GM21619 (cell line): ENCODE data around the gene PNMA6F.
"Not testable (repeated sequence)": the region's sequence is repeated elsewhere in the genome, so short reads cannot be mapped to it uniquely, and the experiment has no call there.

ENCODE experiments used
- ATAC-seq: cut with Tn5 transposase; IDR thresholded peaks from one replicate; pipeline ENCODE4 v1.9.1; 2021; ENCODE audit not compliant: unreplicated experiment

The PNMA6F gene

GRCh38 chrX:153303276-153304262, 18.0 kb downstream of the PNMA6F start:
- ATAC-seq = no peak

- no peak for ATAC-seq
Measured at GRCh38 chrX:153302796-153303195, 18.8 kb downstream of the PNMA6F start.

GRCh38 chrX:153301746-153302145, 19.8 kb downstream of the PNMA6F start:
- ATAC-seq = no peak

- ATAC-seq = no peak
Measured at GRCh38 chrX:153299855-153300254, 21.7 kb downstream of the PNMA6F start.

- ATAC-seq = no peak
Measured at GRCh38 chrX:153297376-153297775, 24.2 kb downstream of the PNMA6F start.

GRCh38 chrX:153293485-153294071, 28.0 kb downstream of the PNMA6F start:
- ATAC-seq = not testable (repeated sequence)

- not testable (repeated sequence) for ATAC-seq
Measured at GRCh38 chrX:153288807-153289206, 32.8 kb downstream of the PNMA6F start.

GRCh38 chrX:153285678-153286077, 35.9 kb downstream of the PNMA6F start:
- ATAC-seq = not testable (repeated sequence)

GRCh38 chrX:153283982-153284381, 37.6 kb downstream of the PNMA6F start:
- not testable (repeated sequence) for ATAC-seq

- not testable (repeated sequence) for ATAC-seq
Measured at GRCh38 chrX:153281784-153282183, 39.8 kb downstream of the PNMA6F start.

- ATAC-seq = not testable (repeated sequence)
Measured at GRCh38 chrX:153279304-153279703, 42.3 kb downstream of the PNMA6F start.

GRCh38 chrX:153276049-153276448, 45.5 kb downstream of the PNMA6F start:
- not testable (repeated sequence) for ATAC-seq

GRCh38 chrX:153275418-153275817, 46.1 kb downstream of the PNMA6F start:
- not testable (repeated sequence) for ATAC-seq

GRCh38 chrX:153272584-153272983, 49.0 kb downstream of the PNMA6F start:
- ATAC-seq = not testable (repeated sequence)

GRCh38 chrX:153272070-153272469, 49.5 kb downstream of the PNMA6F start:
- not testable (repeated sequence) for ATAC-seq
